ENCODE measurements around the gene FN3K.
A peak's percentile ranks its signal among the peaks of the same experiment; 100 is the strongest.

FN3K gene

GRCh38 chr17:82795615-82796014 lies 60.2 kb downstream of the FN3K start:
- DNase-seq (ENCODE audit: low spot score), result peak; percentile 44

DNA sequence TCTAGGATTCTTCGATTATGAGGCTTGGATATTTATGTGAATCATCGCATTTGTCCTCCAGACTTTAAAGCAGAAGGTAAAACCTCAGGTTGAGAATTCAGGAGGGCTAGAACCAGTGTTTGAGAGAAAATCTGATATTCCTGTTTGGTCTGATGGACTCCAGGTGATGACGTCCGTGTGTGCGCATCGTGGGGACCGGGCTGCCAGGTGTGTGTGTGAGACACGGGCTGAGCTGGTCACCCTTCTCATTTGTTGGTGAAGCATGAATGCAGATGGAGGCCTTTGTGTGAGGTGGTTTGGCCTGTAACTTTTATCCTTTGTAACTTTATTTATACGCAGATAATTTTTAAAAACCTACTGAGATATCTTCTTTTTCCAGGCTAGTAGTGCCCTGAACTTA lies 61.6 kb downstream of the FN3K start:
- no peak for DNase-seq (ENCODE audit: low spot score)

GRCh38 chr17:82798752-82799151 lies 63.3 kb downstream of the FN3K start:
- DNase-seq (ENCODE audit: low spot score), result no peak

GRCh38 chr17:82799591-82799990 lies 64.2 kb downstream of the FN3K start:
- DNase-seq (ENCODE audit: low spot score), result no peak
